ENCODE data around the gene RSL1D1.

Gene RSL1D1

DNA sequence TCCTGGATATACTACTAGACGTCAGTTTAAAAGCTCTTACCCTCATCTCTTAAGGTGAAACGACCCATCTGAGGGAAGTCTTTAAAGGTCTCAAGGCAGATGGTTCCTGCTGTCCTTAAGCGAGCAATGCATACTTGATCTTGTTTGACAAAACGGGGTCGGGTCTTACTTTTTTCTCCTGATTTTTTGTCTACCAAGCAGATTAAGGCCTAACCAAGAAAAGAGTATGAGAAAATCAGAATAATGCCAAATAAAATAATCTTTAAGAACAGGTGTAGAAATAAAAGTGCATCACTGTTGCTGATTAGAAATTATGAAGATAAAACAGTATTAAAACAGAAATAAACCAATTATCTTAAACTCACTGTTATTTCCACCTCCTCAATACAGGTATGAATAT lies 24.4 kb upstream of the RSL1D1 start:
- peaks cover 81% of the 10 kb centered on the region for H3K36me3 ChIP-seq (ENCODE audit: control insufficient read depth, insufficient read depth, low read length)
- H3K4me1 ChIP-seq (ENCODE audit: control insufficient read depth, insufficient read depth, low read length) = no peaks in the 10 kb centered on the region
- H3K9me3 ChIP-seq (ENCODE audit: control insufficient read depth, insufficient read depth, low read length) = no peaks in the 10 kb centered on the region
- no peak overlapping the region for H3K27ac ChIP-seq (ENCODE audit: low read depth, low read length)
- no peaks in the 10 kb centered on the region for H3K27me3 ChIP-seq (ENCODE audit: control insufficient read depth, insufficient read depth, low read length)
- no peak overlapping the region for H3K4me3 ChIP-seq (ENCODE audit: low read depth, low read length)
- no peak overlapping the region for H3K9ac ChIP-seq (ENCODE audit: low read depth, low read length)

DNA sequence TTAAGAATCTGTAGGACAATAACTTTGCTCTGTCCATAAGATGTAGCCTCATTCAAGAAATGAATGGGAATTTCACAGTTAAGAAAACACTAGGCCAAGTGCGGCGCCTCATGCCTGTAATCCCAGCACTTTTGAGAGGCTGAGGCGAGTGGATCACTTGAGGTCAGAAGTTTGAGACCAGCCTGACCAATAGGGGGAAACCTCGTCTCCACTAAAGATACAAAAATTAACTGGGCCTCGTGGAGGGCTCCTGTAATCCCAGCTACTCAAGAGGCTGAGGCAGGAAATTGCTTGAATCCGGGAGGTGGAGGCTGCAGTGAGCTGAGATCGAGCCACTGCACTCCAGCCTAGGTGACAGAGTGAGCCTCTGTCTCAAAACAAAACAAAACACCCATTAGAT lies 19.9 kb upstream of the RSL1D1 start:
- no peaks in the 10 kb centered on the region for H3K9me3 ChIP-seq (ENCODE audit: control insufficient read depth, insufficient read depth, low read length)
- peaks cover 72% of the 10 kb centered on the region for H3K36me3 ChIP-seq (ENCODE audit: control insufficient read depth, insufficient read depth, low read length)
- H3K27ac ChIP-seq (ENCODE audit: low read depth, low read length) = peak overlapping the region; percentile 11
- H3K4me1 ChIP-seq (ENCODE audit: control insufficient read depth, insufficient read depth, low read length) = no peaks in the 10 kb centered on the region
- no peak overlapping the region for H3K9ac ChIP-seq (ENCODE audit: low read depth, low read length)
- H3K4me3 ChIP-seq (ENCODE audit: low read depth, low read length) = no peak overlapping the region
- no peaks in the 10 kb centered on the region for H3K27me3 ChIP-seq (ENCODE audit: control insufficient read depth, insufficient read depth, low read length)

DNA sequence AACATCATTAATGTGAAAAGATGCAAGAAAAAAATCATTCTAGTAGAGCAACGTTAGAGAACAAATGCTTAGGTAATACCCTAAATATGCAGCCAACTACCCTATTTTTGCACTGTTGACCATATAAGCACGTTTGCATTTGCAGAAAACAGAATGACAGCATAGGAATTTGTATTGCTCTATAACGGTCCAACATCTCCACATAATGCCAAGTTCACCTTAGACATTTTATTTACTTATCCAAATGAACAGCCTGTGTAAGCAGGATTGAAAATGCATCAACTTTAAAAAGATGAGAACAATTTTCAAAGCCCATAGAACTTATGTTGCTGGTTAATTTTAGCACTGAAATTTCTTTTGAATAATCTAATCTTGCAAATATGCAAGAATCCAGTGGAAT lies 19.1 kb upstream of the RSL1D1 start:
- Histone ChIP-seq H3K9ac (ENCODE audit: low read depth, low read length) (no peak overlapping the region), H3K4me1 (ENCODE audit: control insufficient read depth, insufficient read depth, low read length) (no peaks in the 10 kb centered on the region), H3K27ac (ENCODE audit: low read depth, low read length) (no peak overlapping the region), H3K4me3 (ENCODE audit: low read depth, low read length) (no peak overlapping the region), H3K27me3 (ENCODE audit: control insufficient read depth, insufficient read depth, low read length) (no peaks in the 10 kb centered on the region), H3K9me3 (ENCODE audit: control insufficient read depth, insufficient read depth, low read length) (no peaks in the 10 kb centered on the region), H3K36me3 (ENCODE audit: control insufficient read depth, insufficient read depth, low read length) (peaks cover 64% of the 10 kb centered on the region)

GRCh38 chr16:11869353-11870228 lies 18.2 kb upstream of the RSL1D1 start:
- Histone ChIP-seq H3K4me3 (ENCODE audit: low read depth, low read length) (no peak overlapping the region), H3K9ac (ENCODE audit: low read depth, low read length) (no peak overlapping the region), H3K36me3 (ENCODE audit: control insufficient read depth, insufficient read depth, low read length) (peaks cover 58% of the 10 kb centered on the region), H3K9me3 (ENCODE audit: control insufficient read depth, insufficient read depth, low read length) (no peaks in the 10 kb centered on the region), H3K27ac (ENCODE audit: low read depth, low read length) (no peak overlapping the region), H3K27me3 (ENCODE audit: control insufficient read depth, insufficient read depth, low read length) (no peaks in the 10 kb centered on the region), H3K4me1 (ENCODE audit: control insufficient read depth, insufficient read depth, low read length) (no peaks in the 10 kb centered on the region)

DNA sequence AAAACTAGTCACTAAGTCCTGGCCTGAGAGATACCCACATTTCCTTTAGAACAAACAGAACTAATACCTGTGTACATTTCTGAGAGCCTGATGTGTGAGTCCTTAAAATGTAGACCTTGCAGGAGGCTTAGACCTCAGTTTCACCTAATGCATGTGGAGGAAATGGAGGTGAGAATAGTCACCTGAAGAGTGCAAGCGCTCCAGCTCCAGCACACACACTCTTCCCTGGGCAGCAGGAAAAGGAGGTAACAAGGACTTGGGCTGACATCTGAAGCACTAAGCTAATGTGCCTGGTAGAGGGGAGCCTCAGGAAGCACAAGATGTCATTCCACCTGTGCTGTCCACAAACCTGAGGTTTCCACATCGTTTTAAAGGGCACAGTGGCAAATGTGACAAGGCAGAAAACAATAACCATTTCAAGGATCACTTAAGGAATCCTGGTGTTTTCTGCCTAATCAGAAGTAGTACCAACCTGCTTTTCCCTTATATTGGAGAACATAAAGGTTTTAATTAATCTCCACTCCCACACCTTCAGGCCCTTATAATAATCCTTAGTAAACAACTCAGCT lies 17.2 kb upstream of the RSL1D1 start:
- no peak overlapping the region for H3K9ac ChIP-seq (ENCODE audit: low read depth, low read length)
- peaks cover 47% of the 10 kb centered on the region for H3K36me3 ChIP-seq (ENCODE audit: control insufficient read depth, insufficient read depth, low read length)
- H3K4me1 ChIP-seq (ENCODE audit: control insufficient read depth, insufficient read depth, low read length) = no peaks in the 10 kb centered on the region
- H3K4me3 ChIP-seq (ENCODE audit: low read depth, low read length) = no peak overlapping the region
- H3K27ac ChIP-seq (ENCODE audit: low read depth, low read length) = no peak overlapping the region
- no peaks in the 10 kb centered on the region for H3K9me3 ChIP-seq (ENCODE audit: control insufficient read depth, insufficient read depth, low read length)
- no peaks in the 10 kb centered on the region for H3K27me3 ChIP-seq (ENCODE audit: control insufficient read depth, insufficient read depth, low read length)

DNA sequence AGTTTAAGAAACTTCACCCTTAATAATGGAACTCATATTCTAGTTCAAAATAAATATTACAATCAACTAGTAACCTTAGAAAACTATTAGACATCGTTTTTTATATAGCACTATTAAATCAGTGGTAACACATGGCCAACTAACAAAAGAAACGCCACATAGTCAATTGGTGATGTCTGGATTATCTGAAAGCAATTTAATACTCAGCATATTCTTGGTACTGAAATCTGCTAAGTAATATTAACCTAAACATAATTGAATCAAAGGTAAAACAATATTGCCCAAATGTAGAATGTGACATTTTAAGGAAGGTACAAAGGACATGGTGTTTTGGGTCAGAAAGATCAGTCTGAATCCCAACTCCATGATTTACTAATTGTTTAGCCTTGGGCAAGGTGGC lies 11.1 kb upstream of the RSL1D1 start:
- Histone ChIP-seq H3K4me3 (ENCODE audit: low read depth, low read length) (no peak overlapping the region), H3K4me1 (ENCODE audit: control insufficient read depth, insufficient read depth, low read length) (no peaks in the 10 kb centered on the region), H3K27ac (ENCODE audit: low read depth, low read length) (no peak overlapping the region), H3K9me3 (ENCODE audit: control insufficient read depth, insufficient read depth, low read length) (no peaks in the 10 kb centered on the region), H3K9ac (ENCODE audit: low read depth, low read length) (no peak overlapping the region), H3K27me3 (ENCODE audit: control insufficient read depth, insufficient read depth, low read length) (no peaks in the 10 kb centered on the region), H3K36me3 (ENCODE audit: control insufficient read depth, insufficient read depth, low read length) (no peaks in the 10 kb centered on the region)

DNA sequence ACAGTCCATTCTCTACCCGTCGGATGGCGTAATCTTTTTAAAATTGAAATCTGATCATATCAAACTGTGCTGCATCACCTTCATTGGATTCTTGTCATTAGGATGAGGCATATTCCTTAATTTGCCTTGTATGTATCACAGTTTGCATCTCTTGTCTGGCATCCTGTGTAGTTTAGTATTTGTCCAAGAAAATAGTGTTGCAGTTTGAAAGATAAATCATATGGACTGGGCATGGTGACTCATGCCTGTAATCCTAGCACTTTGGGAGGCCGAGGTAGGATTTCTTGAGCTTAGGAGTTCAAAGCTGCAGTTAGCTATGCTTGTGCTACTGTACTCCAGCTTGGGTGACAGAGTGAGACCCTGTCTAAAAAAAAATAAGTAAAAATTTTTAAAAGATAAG lies 5.8 kb upstream of the RSL1D1 start:
- Histone ChIP-seq H3K27ac (ENCODE audit: low read depth, low read length) (no peak overlapping the region), H3K36me3 (ENCODE audit: control insufficient read depth, insufficient read depth, low read length) (no peaks in the 10 kb centered on the region), H3K27me3 (ENCODE audit: control insufficient read depth, insufficient read depth, low read length) (no peaks in the 10 kb centered on the region), H3K9me3 (ENCODE audit: control insufficient read depth, insufficient read depth, low read length) (no peaks in the 10 kb centered on the region), H3K4me1 (ENCODE audit: control insufficient read depth, insufficient read depth, low read length) (no peaks in the 10 kb centered on the region), H3K4me3 (ENCODE audit: low read depth, low read length) (no peak overlapping the region), H3K9ac (ENCODE audit: low read depth, low read length) (no peak overlapping the region)

GRCh38 chr16:11852092-11852809 lies 909 bp upstream of the RSL1D1 start:
- Histone ChIP-seq H3K9ac (ENCODE audit: low read depth, low read length) (0 out of 2 replicates have a peak overlapping the region, but pooled peaks have one; percentile 31), H3K9me3 (ENCODE audit: control insufficient read depth, insufficient read depth, low read length) (no peaks in the 10 kb centered on the region), H3K27me3 (ENCODE audit: control insufficient read depth, insufficient read depth, low read length) (no peaks in the 10 kb centered on the region), H3K36me3 (ENCODE audit: control insufficient read depth, insufficient read depth, low read length) (peaks cover 29% of the 10 kb centered on the region), H3K4me1 (ENCODE audit: control insufficient read depth, insufficient read depth, low read length) (peaks cover 4% of the 10 kb centered on the region; the same call in 1 of the 2 replicates), H3K27ac (ENCODE audit: low read depth, low read length) (no peak overlapping the region), H3K4me3 (ENCODE audit: low read depth, low read length) (peak overlapping the region; percentile 99)

DNA sequence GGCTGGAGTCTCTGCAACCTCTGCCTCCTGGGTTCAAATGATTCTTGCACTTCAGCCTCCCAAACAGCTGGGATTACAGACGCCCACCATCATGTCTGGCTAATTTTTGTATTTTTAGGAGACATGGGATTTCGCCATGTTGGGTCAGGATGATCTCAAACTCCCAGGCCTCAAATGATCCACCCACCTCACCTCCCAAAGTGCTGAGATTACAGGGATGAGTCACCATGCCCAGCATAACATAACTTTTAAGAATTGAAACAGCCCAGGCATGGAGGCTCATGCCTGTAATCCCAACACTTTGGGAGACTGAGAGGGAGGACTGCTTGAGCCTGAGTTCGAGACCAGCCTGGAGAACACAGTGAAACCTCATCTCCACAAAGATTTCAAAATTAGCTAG lies 2.5 kb downstream of the RSL1D1 start:
- Histone ChIP-seq H3K27ac (ENCODE audit: low read depth, low read length) (no peak overlapping the region), H3K4me3 (ENCODE audit: low read depth, low read length) (no peak overlapping the region), H3K36me3 (ENCODE audit: control insufficient read depth, insufficient read depth, low read length) (peaks cover 63% of the 10 kb centered on the region), H3K4me1 (ENCODE audit: control insufficient read depth, insufficient read depth, low read length) (peaks cover 4% of the 10 kb centered on the region; the same call in 1 of the 2 replicates), H3K9me3 (ENCODE audit: control insufficient read depth, insufficient read depth, low read length) (no peaks in the 10 kb centered on the region), H3K27me3 (ENCODE audit: control insufficient read depth, insufficient read depth, low read length) (no peaks in the 10 kb centered on the region), H3K9ac (ENCODE audit: low read depth, low read length) (no peak overlapping the region)

DNA sequence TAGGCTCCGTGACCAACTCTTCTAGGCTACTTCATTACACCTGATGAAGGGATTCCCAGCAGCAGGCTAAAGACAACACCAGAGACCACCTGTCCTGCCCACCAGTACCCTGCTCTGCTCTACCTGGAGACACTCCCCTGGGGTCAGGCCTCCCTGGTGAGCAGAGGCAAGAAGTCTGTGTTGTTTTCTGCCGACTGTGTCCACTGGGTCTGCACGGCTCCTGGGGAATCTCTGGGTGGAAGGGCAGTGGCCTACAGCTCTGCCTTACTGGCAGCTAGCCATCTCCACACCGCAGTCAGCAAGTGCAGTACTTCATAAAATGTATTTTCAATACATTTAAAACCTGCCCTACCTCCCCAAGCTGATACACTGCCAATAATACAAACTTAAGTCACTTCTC lies 6.8 kb downstream of the RSL1D1 start:
- no peak overlapping the region for H3K4me3 ChIP-seq (ENCODE audit: low read depth, low read length)
- no peaks in the 10 kb centered on the region for H3K27me3 ChIP-seq (ENCODE audit: control insufficient read depth, insufficient read depth, low read length)
- H3K36me3 ChIP-seq (ENCODE audit: control insufficient read depth, insufficient read depth, low read length) = peaks cover 96% of the 10 kb centered on the region
- no peak overlapping the region for H3K27ac ChIP-seq (ENCODE audit: low read depth, low read length)
- no peak overlapping the region for H3K9ac ChIP-seq (ENCODE audit: low read depth, low read length)
- no peaks in the 10 kb centered on the region for H3K4me1 ChIP-seq (ENCODE audit: control insufficient read depth, insufficient read depth, low read length)
- H3K9me3 ChIP-seq (ENCODE audit: control insufficient read depth, insufficient read depth, low read length) = no peaks in the 10 kb centered on the region

DNA sequence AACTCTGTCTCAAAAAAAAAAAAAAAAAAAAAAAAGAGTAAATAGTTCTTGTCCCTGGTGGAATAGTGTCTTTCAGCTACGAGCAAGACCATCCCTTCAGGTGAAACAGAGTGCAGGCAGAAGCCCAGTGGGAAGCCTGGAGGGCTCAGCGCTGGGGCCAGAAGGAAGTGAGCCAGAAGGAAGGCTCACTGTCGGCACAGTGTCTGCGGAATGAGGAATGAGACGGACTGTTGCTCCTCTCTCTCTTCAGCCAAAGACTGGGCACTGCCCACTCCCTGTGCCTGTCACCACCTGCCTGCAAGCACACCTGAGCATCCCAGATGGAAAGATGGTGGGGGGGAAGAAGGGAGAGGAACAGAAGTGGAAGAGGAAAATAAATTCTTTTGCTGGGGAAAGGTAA lies 7.5 kb downstream of the RSL1D1 start:
- no peaks in the 10 kb centered on the region for H3K9me3 ChIP-seq (ENCODE audit: control insufficient read depth, insufficient read depth, low read length)
- H3K9ac ChIP-seq (ENCODE audit: low read depth, low read length) = no peak overlapping the region
- no peak overlapping the region for H3K4me3 ChIP-seq (ENCODE audit: low read depth, low read length)
- no peaks in the 10 kb centered on the region for H3K4me1 ChIP-seq (ENCODE audit: control insufficient read depth, insufficient read depth, low read length)
- no peak overlapping the region for H3K27ac ChIP-seq (ENCODE audit: low read depth, low read length)
- H3K36me3 ChIP-seq (ENCODE audit: control insufficient read depth, insufficient read depth, low read length) = peaks cover 96% of the 10 kb centered on the region
- no peaks in the 10 kb centered on the region for H3K27me3 ChIP-seq (ENCODE audit: control insufficient read depth, insufficient read depth, low read length)
